HepG2 (cell line): ENCODE results near the gene ELOVL2. TPM values are rescaled to one million over a fixed set of nuclear protein-coding genes. Genes with fewer than 3 reads are reported as not detected.

Experiments used
- AHDC1 ChIP-seq: sonication (generic); formaldehyde crosslinking; IDR thresholded peaks from 2 replicates; pipeline ENCODE4 v1.5.1; 2020; ENCODE audit warnings: mild to moderate bottlenecking, missing genetic modification reagents, borderline replicate concordance
- ATF6 ChIP-seq: sonication (generic); formaldehyde crosslinking; conservative IDR thresholded peaks from 2 replicates; pipeline ENCODE4 v1.4.0; 2020; ENCODE audit warnings: missing genetic modification reagents
- DMAP1 ChIP-seq: IDR thresholded peaks from 2 replicates; pipeline ENCODE4 v1.6.1; 2016
- EHMT2 ChIP-seq: fragments of 200-600 bp; sonication (generic); IDR thresholded peaks from 2 replicates; pipeline ENCODE4 v1.7.0; 2017; ENCODE audit warnings: antibody characterized with exemption, low read depth, low read length, borderline replicate concordance
- FOSL2 ChIP-seq: sonication (generic); formaldehyde crosslinking; IDR thresholded peaks from 2 replicates; pipeline ENCODE4 v1.4.0; 2020; ENCODE audit warnings: missing genetic modification reagents
- HNRNPL ChIP-seq: fragments of 200-400 bp; formaldehyde crosslinking; IDR thresholded peaks from 2 replicates; pipeline ENCODE4 v1.6.1; 2017; ENCODE audit warnings: mild to moderate bottlenecking, low read depth, low read length
- MIER3 ChIP-seq: IDR thresholded peaks from 2 replicates; pipeline ENCODE4 v1.6.1; 2016; ENCODE audit warnings: missing compliant biosample characterization, borderline replicate concordance
- MYNN ChIP-seq: sonication (generic); formaldehyde crosslinking; IDR thresholded peaks from 2 replicates; pipeline ENCODE4 v1.4.0; 2020; ENCODE audit warnings: mild to moderate bottlenecking, low read depth, missing genetic modification reagents
- PBX2 ChIP-seq: IDR thresholded peaks from 2 replicates; pipeline ENCODE4 v1.6.1; 2016; ENCODE audit warnings: control low read depth
- PRMT3 ChIP-seq: sonication (generic); formaldehyde crosslinking; IDR thresholded peaks from 2 replicates; pipeline ENCODE4 v1.8.1; 2022; ENCODE audit warnings: low read depth, mild to moderate bottlenecking, moderate library complexity, missing genetic modification reagents, borderline replicate concordance
- RAD51 ChIP-seq: fragments of 450-650 bp; IDR thresholded peaks from 2 replicates; pipeline ENCODE4 v1.6.1; 2016; ENCODE audit warnings: borderline replicate concordance
- RELA ChIP-seq: sonication (generic); formaldehyde crosslinking; IDR thresholded peaks from 2 replicates; pipeline ENCODE4 v1.4.0; 2020; ENCODE audit warnings: missing genetic modification reagents
- YEATS2 ChIP-seq: sonication (generic); formaldehyde crosslinking; IDR thresholded peaks from 2 replicates; pipeline ENCODE4 v1.4.0; 2020; ENCODE audit warnings: missing genetic modification reagents, borderline replicate concordance
- ZNF101 ChIP-seq: sonication (generic); formaldehyde crosslinking; IDR thresholded peaks from 2 replicates; pipeline ENCODE4 v1.4.0; 2020; ENCODE audit warnings: mild to moderate bottlenecking, low read depth, missing genetic modification reagents, borderline replicate concordance
- ZNF281 ChIP-seq: sonication (generic); formaldehyde crosslinking; IDR thresholded peaks from 2 replicates; pipeline ENCODE4 v1.4.0; 2020; ENCODE audit warnings: missing genetic modification reagents, borderline replicate concordance
- ZNF282 ChIP-seq: fragments of 450-650 bp; IDR thresholded peaks from 2 replicates; pipeline ENCODE4 v1.6.1; 2018; ENCODE audit not compliant: partially characterized antibody
- ZNF337 ChIP-seq: sonication (generic); formaldehyde crosslinking; IDR thresholded peaks from 2 replicates; pipeline ENCODE4 v1.5.1; 2020; ENCODE audit warnings: missing genetic modification reagents, low read depth, mild to moderate bottlenecking, borderline replicate concordance
- ZNF672 ChIP-seq: sonication (generic); formaldehyde crosslinking; IDR thresholded peaks from 2 replicates; pipeline ENCODE4 v1.8.1; 2022; ENCODE audit warnings: missing genetic modification reagents
- ZSCAN25 ChIP-seq: sonication (generic); formaldehyde crosslinking; IDR thresholded peaks from 2 replicates; pipeline ENCODE4 v1.8.0; 2022; ENCODE audit warnings: mild to moderate bottlenecking, missing genetic modification reagents
- ZSCAN31 ChIP-seq: sonication (generic); formaldehyde crosslinking; IDR thresholded peaks from 2 replicates; pipeline ENCODE4 v1.5.0; 2020; ENCODE audit warnings: low read depth, mild to moderate bottlenecking, missing genetic modification reagents
- polyA plus RNA-seq, 8 experiments: library from polyadenylated mRNA; depleted of rRNA in 3 of 8; stranded (reverse) in 7 of 8; unstranded in 1 of 8; fragments of >200 nt; fragmentation: Illumina TruSeq in 4 of 8; extraction: Trizol in 4 of 8; gene quantifications; 2 replicates each; pipeline versions ENCODE4 v1.2.1 to v1.2.3, GENCODE V29; 2011 to 2016; ENCODE audit warnings: low read depth in 4 of 8, missing spikeins in 1 of 8, mixed read lengths in 1 of 8; ENCODE audit not compliant: insufficient read depth in 1 of 8
- total RNA-seq, 5 experiments: library from RNA; depleted of rRNA; stranded (reverse); fragments of >200 nt; fragmentation: Illumina TruSeq; extraction: Trizol; gene quantifications; 2 replicates each; pipeline ENCODE4 v1.2.3, GENCODE V29; 2016; ENCODE audit warnings: low read depth in 1 of 5

The ELOVL2 gene
- total and polyA plus RNA-seq, 2 of the 13 experiments (the other 11 are each of a cell fraction or from before 2014, with no cell fraction given): 43.6 to 65.4 TPM

GRCh38 chr6:10957414-10957886 lies 86.7 kb downstream of the ELOVL2 start (continued):
- TF ChIP-seq AHDC1 (peak; percentile 95), ZNF672 (CRISPR knock-in tag) (no peak), YEATS2 (CRISPR knock-in tag) (peak; percentile 43; the same call in 1 of the 2 replicates), ZNF101 (no peak), ZSCAN25 (no peak), ATF6 (CRISPR knock-in tag) (no peak), EHMT2 (peak; percentile 63; the same call in 1 of the 2 replicates), RAD51 (no peak), ZSCAN31 (CRISPR knock-in tag) (no peak), PBX2 (no peak), FOSL2 (CRISPR knock-in tag) (peak; percentile 93), RELA (CRISPR knock-in tag) (no peak), DMAP1 (peak; percentile 63; the same call in 1 of the 2 replicates), MIER3 (CRISPR knock-in tag) (no peak), HNRNPL (no peak), ZNF281 (CRISPR knock-in tag) (no peak), MYNN (CRISPR knock-in tag) (no peak), PRMT3 (CRISPR knock-in tag) (no peak), ZNF337 (CRISPR knock-in tag) (no peak), ZNF282 (no peak)
